Testis (tissue), 2 donors: ENCODE data around the gene ATP1A1.

Source experiments
- CTCF ChIP-seq, 3 experiments: fragments of 450-650 bp in 2 of 3; fragments of 200-600 bp in 1 of 3; sonication (generic) in 1 of 3; IDR thresholded peaks; one replicate each; pipeline ENCODE4 v1.5.1; 2016 to 2019; ENCODE audit warnings: antibody characterized with exemption in 3 of 3, mild to moderate bottlenecking in 2 of 3, moderate library complexity in 1 of 3
- POLR2A ChIP-seq: fragments of 450-650 bp; IDR thresholded peaks from one replicate; pipeline ENCODE4 v1.6.1; 2017; ENCODE audit warnings: antibody characterized with exemption, mild to moderate bottlenecking, moderate library complexity

GRCh38 chr1:116329524-116330341 is 43.3 kb upstream of the ATP1A1 start:
- TF ChIP-seq CTCF (IDR thresholded peaks at IDR 0.05): no peak
- TF ChIP-seq POLR2A: no peak
